Nephron (organoid): ENCODE data around the gene FBXO36.

Source experiments
- H3K27ac Mint-ChIP-seq, 3 experiments: 2 replicates each; pipeline ENCODE4 v1.8.0; 2020; ENCODE audit warnings: mixed read lengths in 3 of 3, mild to moderate bottlenecking in 2 of 3, moderate library complexity in 1 of 3
- H3K27me3 Mint-ChIP-seq: 2 replicates; pipeline ENCODE4 v1.8.0; 2021; ENCODE audit warnings: low read depth, mild to moderate bottlenecking, moderate library complexity, mixed read lengths
- H3K36me3 Mint-ChIP-seq: 2 replicates; pipeline ENCODE4 v1.8.0; 2020; ENCODE audit warnings: low read depth, mixed read lengths
- H3K4me1 Mint-ChIP-seq: 2 replicates; pipeline ENCODE4 v1.8.0; 2020; ENCODE audit warnings: mixed read lengths
- H3K4me3 Mint-ChIP-seq, 3 experiments: 2 replicates each; pipeline ENCODE4 v1.8.0; 2020; ENCODE audit warnings: mild to moderate bottlenecking in 3 of 3, mixed read lengths in 3 of 3, moderate library complexity in 2 of 3
- H3K9me3 Mint-ChIP-seq: 2 replicates; pipeline ENCODE4 v1.8.0; 2020; ENCODE audit warnings: mixed read lengths
- CTCF ChIP-seq, 3 experiments: fragments of 200-600 bp; sonication (generic); IDR thresholded peaks; one replicate each; pipeline ENCODE4 v1.5.0; 2021; ENCODE audit warnings: antibody characterized with exemption in 3 of 3; ENCODE audit not compliant: unreplicated experiment in 3 of 3

Gene FBXO36

GRCh38 chr2:230007931-230008707 is 85.8 kb downstream of the FBXO36 start:
- no peaks in the 10 kb centered on the region for H3K9me3 Mint-ChIP-seq
- peak; percentile 51 to 70 (median 57) for TF ChIP-seq CTCF (IDR thresholded peaks at IDR 0.05; ENCODE audit: unreplicated experiment in 3 of 3)
- peaks cover 12% of the 10 kb centered on the region for H3K36me3 Mint-ChIP-seq
- no peaks in the 10 kb centered on the region for H3K4me1 Mint-ChIP-seq
- H3K27ac Mint-ChIP-seq: no peak overlapping the region
- no peak overlapping the region for H3K4me3 Mint-ChIP-seq
- H3K27me3 Mint-ChIP-seq: no peaks in the 10 kb centered on the region

GRCh38 chr2:230008708-230009066 is 86.4 kb downstream of the FBXO36 start:
- Mint-ChIP-seq H3K27ac (no peak overlapping the region), H3K4me3 (no peak overlapping the region), H3K9me3 (no peaks in the 10 kb centered on the region), H3K36me3 (peaks cover 12% of the 10 kb centered on the region), H3K27me3 (no peaks in the 10 kb centered on the region), H3K4me1 (no peaks in the 10 kb centered on the region)
- no peak for TF ChIP-seq CTCF (IDR thresholded peaks at IDR 0.05; ENCODE audit: unreplicated experiment in 3 of 3)

- peaks cover 7% of the 10 kb centered on the region for H3K9me3 Mint-ChIP-seq
- peaks cover 12% of the 10 kb centered on the region for H3K36me3 Mint-ChIP-seq
- H3K27me3 Mint-ChIP-seq: no peaks in the 10 kb centered on the region
- no peak overlapping the region for H3K27ac Mint-ChIP-seq
- H3K4me1 Mint-ChIP-seq: no peaks in the 10 kb centered on the region
- H3K4me3 Mint-ChIP-seq: no peak overlapping the region
- no peak for TF ChIP-seq CTCF (IDR thresholded peaks at IDR 0.05; ENCODE audit: unreplicated experiment in 3 of 3)
Observed at GRCh38 chr2:230010501-230010900, 88.2 kb downstream of the FBXO36 start.

GRCh38 chr2:230011617-230012016 is 89.3 kb downstream of the FBXO36 start:
- Mint-ChIP-seq H3K4me1 (no peaks in the 10 kb centered on the region), H3K9me3 (peaks cover 13% of the 10 kb centered on the region), H3K4me3 (no peak overlapping the region), H3K27me3 (no peaks in the 10 kb centered on the region), H3K36me3 (peaks cover 17% of the 10 kb centered on the region), H3K27ac (no peak overlapping the region)
- TF ChIP-seq CTCF (IDR thresholded peaks at IDR 0.05; ENCODE audit: unreplicated experiment in 3 of 3): no peak

- Mint-ChIP-seq H3K9me3 (peaks cover 13% of the 10 kb centered on the region), H3K4me3 (no peak overlapping the region), H3K4me1 (no peaks in the 10 kb centered on the region), H3K27ac (no peak overlapping the region), H3K36me3 (peaks cover 17% of the 10 kb centered on the region), H3K27me3 (no peaks in the 10 kb centered on the region)
- TF ChIP-seq CTCF (IDR thresholded peaks at IDR 0.05; ENCODE audit: unreplicated experiment in 3 of 3): no peak
Observed at GRCh38 chr2:230012267-230012884, 90.1 kb downstream of the FBXO36 start.

- no peak overlapping the region for H3K4me3 Mint-ChIP-seq
Observed at GRCh38 chr2:230016844-230017243, 94.5 kb downstream of the FBXO36 start.

More at GRCh38 chr2:230016844-230017243, 94.5 kb downstream of the FBXO36 start:
- H3K36me3 Mint-ChIP-seq: peaks cover 17% of the 10 kb centered on the region
- no peak overlapping the region for H3K27ac Mint-ChIP-seq
- H3K4me1 Mint-ChIP-seq: no peaks in the 10 kb centered on the region
- TF ChIP-seq CTCF (IDR thresholded peaks at IDR 0.05; ENCODE audit: unreplicated experiment in 3 of 3): no peak
- H3K27me3 Mint-ChIP-seq: no peaks in the 10 kb centered on the region
- H3K9me3 Mint-ChIP-seq: peaks cover 13% of the 10 kb centered on the region
